HT1080 (cell line): Measurements from ENCODE around the gene MFN1. TPM values are rescaled to one million over a fixed set of nuclear protein-coding genes. Genes with fewer than 3 reads are reported as not detected.
"Not testable (repeated sequence)": the region's sequence is repeated elsewhere in the genome, so short reads cannot be mapped to it uniquely, and the experiment has no call there.

Source experiments
- DNase-seq: peaks from one replicate; pipeline ENCODE4 v3.0.0-alpha.2; 2015; ENCODE audit warnings: low read depth
- polyA plus RNA-seq, 2 experiments: library from polyadenylated mRNA; depleted of rRNA; stranded (reverse); fragments of >200 nt; gene quantifications; 2 replicates each; pipeline ENCODE4 v1.2.3, GENCODE V29; 2015
- total RNA-seq: library from RNA; depleted of rRNA; stranded (reverse); fragments of >200 nt; shearing (Covaris generic); gene quantifications from 2 replicates; pipeline ENCODE4 v1.2.3, GENCODE V29; 2014; rRNA removed

The MFN1 gene
- 45.8 and 46.3 TPM in 2 replicates for total RNA-seq
- 45.0 and 57.1 TPM in 2 replicates for polyA plus RNA-seq (2015; cell fraction: cytosol; rRNA removed)
- 130 and 139 TPM in 2 replicates for polyA plus RNA-seq (2015; cell fraction: nucleus; rRNA removed)

DNA sequence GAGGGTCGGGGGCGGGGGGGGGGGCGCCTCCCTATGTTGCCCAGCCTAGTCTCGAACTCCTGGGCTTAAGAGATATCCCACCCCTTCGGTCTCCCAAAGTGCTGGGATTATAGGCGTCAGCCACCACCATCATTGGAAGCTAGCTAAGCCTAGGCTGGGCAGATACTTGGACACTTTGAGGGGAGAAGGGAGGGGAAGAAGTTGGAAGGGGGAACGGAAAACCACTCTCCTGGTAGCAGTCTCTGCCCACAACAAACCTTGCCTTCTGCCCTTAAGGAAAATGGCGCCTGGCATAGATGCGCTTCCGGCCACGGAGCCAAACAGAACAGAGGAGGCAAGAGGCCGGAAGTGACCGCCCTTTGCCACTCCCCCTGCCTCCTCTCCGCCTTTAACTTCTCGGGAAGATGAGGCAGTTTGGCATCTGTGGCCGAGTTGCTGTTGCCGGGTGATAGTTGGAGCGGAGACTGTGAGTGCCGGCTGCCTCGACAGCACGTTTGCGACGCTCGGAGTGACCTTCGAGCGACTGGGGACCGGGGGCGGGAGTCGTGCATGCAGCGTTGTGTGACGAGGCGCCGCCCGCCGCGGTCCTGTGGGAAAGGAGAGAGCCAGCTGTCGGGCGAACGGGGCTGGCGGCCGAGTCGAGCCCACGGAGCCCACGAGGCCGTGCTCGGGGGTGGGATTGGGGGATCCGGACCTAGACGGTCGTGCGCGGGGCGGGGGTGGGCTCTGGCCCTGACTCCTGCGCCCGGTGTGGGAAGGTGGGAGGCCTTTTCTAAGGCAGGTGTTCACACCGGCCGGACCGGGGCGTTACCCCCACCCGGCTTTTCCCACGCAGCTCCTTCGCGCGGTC lies at the start of gene MFN1:
MFN1 (plus strand) TSS at position 365 of the 850 bp plus-strand sequence. CDS start 1,143 bp downstream, outside the sequence.
- DNase-seq = peak; percentile 98

DNA sequence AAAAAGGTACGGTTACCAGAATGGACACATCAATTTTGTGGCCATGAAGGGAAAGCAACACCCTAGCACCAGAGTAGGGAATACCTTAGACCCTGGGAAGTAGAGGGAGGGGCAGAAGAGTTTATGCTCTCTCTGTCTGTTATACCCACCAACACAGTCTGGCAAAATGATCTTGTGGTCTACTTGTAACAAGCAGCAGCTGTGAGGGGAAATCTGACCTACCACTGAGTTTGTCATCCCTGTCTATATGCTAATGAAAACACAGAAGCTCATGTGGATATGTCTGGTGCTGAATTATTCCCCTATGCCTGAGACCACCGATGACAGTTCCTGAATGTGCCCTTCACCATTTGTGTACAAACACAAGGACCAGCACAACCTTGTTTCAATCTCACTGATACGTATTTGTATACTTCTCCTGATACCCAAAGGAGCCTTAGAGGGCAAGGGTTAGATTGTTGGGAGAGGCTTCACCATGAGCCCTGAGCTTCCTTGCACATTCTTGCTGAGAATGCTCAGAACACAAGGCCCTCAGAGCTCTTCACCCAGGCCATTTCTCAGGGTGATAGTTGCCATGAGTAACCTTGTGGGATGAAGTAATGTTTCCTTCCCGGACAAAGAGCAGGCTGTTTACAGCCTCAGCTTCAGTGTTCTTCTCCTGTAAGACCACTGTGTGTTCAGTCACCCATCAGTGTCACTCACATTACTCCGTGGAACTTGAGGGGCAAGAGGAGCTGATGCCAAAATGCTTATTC lies 49.4 kb upstream of the MFN1 start:
- DNase-seq = peak; percentile 47

DNA sequence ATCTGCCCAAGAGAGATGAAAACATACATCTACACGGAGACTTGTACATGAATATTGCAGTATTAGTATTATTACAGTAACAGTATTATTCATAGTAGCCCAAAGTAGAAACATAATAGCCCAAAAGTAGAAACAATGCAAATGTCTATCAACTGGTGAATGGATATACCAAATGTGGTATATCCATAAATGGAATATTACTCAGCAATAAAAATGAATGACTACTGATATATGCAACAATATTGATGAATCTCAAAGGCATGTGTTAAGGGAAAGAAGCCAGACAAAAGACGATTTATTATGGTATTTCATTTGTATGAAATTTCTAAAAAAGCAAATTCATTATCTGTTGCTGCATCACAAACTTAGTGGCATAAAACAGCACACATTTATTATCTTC lies 48.2 kb upstream of the MFN1 start:
- DNase-seq = no peak

DNA sequence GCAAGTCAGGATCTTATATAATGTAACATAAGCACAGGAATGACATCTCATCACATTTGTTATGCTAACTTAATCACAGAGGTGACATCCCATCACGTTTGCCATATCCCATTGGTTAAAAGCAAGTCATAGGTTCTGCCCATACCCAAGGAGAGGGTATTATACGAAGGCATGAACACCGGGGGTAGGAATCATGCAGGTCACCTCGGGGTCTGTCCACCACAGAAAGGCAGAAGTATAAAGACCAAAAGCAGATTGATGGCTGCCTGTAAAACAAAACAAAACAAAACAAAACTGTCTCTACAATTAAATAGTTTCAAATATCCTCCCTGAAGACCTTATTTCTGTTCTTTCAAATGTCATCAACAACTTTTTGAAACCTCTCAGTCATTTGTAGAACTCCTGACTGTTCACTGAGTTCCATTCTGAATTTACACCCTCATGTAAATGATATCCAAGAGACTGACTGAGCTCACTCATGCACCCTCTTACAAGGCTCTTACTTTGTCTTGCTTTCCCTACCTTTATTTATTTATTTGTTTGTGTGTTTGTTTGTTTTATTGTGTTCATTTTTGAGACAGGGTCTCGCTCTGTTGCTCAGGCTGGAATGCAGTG lies 47.4 kb upstream of the MFN1 start:
- no peak for DNase-seq

DNA sequence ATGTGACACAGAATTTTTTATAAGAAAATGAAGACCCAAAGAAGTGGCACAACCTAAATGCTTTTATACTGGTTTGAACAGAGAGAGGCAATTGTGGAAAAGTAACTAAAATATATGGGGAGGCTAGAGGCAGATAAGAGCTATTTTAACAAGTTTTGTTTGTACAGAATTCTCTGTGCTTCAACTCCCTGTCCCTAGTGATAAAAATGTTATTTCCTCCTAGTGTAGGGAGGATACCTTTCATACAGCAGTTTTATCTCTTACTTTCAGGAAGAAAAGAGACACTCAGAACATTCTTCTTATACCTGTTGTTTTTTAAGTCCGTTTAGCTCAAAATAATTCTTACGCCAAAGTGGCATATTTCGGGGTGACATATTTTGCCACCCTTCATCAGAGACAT lies 45.9 kb upstream of the MFN1 start:
- DNase-seq = no peak

DNA sequence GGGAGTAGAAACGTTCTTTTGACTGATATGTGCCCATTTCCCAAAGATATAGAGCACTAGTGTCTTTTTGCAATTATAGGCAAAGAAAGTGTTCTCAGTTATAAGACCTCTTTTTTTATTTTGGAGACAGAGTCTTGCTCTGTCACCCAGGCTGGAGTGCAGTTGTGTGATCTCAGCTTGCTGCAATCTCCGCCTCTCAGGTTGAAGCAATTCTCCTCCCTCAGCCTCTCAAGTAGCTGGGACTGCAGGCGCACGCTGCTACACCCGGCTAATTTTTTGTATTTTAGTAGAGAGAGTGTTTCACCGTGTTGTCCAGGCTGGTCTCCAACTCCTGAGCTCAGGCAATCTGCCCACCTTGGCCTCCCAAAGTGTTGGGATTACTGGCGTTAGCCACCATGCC lies 45.4 kb upstream of the MFN1 start:
- DNase-seq = no peak

DNA sequence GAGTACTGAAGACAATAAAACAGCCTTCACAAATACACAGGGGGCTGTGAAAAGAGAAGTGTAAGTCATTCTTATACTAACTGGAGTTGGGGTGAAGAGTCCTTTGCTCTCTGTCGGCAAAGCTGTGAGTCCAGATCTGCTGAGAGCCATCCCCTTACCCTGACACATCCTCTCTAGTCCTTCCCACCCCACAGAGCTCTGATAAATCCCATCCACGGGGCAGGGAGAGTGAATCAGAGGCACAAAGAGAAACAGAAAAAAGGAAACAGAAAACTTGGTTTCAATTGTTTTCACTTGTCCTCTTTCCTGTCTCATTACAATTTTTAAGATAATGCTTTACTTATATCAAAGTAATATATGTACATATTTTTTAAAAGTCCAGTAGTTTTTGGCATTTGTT lies 42.9 kb upstream of the MFN1 start:
- no peak for DNase-seq

DNA sequence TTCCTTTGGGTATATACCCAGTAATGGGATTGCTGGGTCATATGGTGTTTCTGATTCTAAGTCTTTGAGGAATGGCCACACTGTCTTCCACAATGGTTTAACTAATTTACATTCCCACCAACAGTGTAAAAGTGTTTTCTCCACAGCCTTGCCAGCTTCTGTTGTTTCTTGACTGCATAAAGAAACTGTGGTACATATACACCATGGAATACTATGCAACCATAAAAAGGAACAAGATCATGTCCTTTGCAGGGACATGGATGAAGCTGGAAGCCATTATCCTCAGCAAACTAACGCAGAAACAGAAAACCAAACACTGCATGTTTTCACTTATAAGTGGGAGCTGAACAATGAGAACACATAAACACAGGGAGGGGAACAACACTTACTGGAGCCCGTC lies 40.1 kb upstream of the MFN1 start:
- not testable (repeated sequence) for DNase-seq

DNA sequence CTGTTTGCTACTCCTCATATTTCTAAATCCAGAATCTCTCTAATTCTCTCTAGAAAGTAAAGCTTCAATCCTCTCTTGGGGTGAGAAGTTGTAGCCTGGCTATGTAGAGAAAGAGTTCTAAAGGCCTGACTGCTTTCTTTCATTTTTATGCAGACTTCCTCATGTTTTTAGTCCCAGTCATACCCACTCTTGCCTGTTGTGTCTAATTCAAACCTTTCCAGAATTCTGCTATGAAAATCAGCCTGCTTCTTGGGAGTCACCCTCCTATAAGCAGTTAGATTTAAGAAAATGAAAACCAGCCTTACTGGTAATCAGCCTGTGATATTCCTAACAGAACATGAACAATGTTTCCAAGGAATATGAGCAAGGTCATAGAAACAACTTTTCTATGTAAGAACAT lies 39.5 kb upstream of the MFN1 start:
- DNase-seq = no peak

DNA sequence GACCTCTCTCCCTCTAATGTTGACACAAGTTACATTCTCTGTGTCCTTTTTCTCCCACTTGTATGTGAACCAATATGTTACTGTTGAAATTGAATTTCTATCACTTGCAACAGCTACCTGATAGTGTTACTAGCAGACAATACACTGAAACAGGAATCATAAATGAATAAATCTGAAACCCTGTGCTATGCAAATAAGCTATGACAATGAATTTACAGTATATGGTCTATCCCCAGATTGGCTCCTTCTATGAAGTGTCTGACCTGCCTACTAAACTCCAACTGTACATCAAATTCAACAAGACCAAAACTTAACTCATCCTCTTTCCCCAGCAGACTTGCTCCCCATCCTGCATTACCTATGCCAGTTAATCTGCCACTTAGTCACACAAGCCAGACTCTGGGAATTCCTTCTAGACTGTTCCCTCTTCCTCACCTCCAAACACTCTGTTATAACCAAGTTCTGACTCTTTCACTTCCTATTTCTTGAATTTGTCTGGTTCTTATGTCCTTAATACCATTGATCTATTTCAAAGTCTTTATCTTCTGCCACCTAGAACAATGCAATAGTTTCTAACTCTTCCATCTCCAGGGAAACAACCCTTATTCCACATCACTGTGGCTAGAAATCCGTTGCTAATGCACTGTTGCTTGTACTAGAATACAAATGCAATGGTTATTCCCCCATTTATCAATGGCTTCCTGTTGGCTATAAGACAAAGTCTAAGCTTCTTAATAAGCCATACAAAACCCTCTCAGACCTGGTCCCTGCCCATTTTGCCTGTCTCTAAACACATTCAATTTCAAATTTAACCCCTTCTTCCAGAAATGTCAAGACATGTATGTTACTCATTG lies 38.1 kb upstream of the MFN1 start:
- no peak for DNase-seq

DNA sequence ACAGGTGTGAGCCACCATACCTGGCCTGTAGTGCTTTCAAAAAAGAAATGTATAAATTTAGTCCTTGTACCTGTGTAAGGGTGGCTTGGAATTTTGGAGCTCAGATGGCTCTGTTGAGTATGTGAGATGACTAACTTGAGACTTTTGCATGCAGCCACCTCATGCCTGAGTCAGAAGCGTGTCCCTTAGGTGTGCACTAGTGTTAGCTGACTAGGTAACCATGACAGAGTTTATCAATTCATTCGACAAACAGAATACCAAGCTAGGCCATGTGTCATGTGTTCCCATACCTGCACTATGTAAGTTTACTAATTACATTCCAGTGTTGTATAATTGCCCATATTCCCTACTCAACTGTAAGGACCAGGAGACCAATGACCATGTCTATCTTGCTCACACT lies 28.6 kb upstream of the MFN1 start:
- peak; percentile 16 for DNase-seq

DNA sequence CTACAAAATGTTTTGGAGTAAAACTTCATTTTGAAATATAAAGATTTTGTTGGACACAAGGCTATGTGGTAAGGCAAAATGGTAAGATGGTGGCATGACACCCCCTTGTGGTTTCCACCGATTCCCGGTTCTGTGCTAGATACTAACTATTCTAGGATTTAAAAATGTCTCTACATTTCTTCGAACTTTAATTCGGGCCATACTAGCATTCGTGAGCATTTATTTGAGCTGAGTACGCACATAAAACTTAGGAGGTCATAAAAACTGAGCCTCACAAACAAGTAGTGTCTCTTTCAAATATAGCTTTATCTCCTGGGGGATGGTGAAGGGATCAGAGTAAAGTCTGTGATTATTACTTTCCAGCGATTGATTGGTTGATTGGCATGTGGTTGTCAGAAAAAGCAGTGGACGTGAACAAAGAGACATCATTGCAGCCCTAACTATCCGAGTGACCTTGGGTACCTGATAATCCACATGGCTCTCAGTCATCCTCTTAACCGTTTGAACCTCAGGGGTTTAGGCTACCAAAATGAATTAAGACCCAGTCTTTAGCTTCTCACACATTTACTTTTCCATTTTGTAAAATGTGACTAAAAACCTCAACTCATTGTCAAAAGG lies 25.7 kb upstream of the MFN1 start:
- peak; percentile 72 for DNase-seq

DNA sequence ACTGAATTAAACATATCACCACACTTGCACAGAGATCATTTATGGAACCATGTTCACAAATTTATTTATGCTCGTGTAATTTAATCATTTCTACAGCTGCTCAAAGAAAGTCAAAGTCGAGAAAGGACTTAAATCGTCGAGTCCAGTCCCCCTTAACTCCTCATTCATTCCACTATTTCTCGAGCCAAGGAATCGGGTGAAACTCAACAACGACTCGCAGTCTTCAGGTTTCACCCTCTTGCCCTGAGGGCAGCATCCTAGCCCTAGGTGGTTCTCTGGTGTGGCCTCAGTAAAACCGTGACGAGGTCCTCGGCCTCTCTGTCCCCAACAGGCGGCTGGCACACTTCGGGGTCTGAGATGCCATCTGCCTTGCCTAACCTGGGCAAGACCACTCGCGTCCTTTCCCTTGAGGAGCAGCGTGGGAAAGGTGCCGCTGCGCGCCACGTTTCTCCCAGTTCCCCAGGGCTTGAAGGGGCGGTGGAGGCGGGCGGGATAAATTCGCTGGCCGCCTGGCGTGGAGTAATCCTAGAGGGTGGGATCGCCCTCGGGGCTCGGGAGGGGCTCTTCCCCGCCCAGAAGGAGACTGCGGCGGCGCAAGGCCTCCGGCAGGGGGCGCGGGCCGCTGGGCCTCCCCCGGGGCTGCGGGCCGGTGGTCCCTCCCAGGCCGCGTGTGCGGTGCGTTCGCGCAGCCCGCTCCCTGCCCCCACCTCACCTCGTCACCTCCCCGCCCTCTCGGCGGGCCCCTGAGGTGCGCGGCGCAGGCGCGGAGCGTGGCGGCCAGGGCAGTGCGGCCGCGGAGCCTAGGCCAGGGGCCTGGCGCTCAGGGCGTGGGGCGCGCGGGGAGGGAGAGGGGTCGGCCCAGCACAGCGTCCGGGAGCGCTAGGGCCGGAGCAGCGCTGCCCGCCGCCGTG lies 25.0 kb upstream of the MFN1 start, which contains the start of gene ZNF639:
ZNF639 (plus strand) TSS at position 746 of the 911 bp plus-strand sequence. CDS start 5,263 bp downstream, outside the sequence.
- peak; percentile 92 for DNase-seq

DNA sequence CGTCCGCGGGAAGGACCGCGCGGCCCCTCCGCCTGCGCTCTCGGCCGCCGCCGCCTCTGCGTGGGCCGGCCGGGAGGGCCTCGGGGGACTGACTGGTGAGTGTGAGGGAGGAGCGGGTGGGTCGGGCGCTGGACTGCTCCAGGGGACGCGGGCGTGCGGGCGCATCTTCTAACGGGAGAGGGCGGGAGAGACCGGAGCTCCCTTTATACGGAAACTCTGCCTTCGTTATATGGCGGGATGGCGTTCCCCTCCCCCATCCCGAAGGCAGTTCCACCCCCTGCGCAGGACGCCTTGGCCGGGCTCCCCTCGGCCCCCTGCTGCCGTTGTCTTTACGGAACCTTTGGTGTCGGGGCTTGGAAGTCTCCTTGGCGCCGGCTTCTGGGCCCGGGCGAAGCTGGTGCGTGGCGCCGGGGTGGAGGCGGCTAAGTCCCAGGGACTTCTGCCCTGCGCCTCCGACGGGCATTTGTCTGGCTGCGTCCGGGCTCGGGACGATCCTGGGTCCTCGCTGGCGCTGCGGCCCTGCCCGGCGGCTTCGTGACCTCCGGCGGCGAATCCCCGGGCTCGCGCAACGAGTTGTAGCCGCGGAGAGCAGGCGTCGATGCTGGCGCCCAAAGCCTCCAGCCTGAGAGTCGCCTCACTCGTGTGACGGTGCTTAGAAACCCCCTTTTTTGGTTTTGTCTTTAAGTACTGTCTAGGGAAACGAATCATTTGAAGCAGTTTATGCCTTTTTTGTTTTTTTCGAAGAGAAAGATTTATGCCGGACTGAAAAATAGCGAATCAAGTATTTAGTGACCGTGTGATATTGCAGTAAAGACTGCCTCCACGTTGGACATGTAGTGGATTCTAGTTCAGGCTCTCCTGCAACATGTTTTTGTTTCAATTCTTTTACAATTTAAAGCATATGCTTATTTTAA lies 24.1 kb upstream of the MFN1 start:
- DNase-seq = peak; percentile 76

DNA sequence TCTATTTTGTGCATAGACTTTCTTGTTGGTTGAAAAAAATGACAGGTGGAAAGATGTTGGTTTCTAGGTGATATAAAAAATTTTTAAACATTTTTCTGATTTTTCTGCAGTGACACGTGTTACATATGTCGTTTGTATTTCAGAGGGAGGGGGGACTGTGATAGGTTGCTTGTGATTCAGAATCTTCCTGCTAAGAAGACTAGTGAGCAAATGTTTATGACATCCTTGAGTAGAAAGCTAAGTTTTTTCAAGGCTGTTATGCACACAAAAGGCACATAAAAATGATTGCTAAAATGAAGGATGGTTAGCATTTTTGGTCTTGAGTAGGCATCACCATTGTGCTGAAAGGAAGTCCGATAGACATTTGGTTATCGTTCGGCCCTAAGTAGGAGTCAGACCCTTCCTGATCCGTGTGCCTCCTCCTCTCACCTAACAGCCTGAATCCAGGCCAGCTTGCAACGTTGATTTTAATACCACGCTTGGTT lies 23.2 kb upstream of the MFN1 start:
- DNase-seq = peak; percentile 54

DNA sequence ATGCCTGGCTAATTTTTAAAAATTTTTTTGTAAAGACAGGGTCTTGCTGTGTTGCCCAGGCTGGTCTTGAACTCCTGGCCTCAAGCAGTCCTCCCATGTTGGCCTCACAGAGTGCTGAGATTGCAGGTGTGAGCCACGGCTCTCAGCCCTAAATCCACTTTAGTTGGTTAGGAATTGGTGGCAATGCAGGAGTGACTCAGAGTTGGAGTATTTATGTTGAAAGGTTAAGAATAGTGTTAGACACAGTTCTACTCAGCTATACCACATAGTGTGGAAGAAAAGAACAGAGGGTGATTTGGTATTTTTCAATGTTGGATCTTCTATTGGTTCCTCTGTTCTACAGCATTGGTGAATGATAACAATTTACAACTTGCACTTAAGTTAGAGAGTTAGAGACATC lies 17.1 kb upstream of the MFN1 start:
- DNase-seq = peak; percentile 27

DNA sequence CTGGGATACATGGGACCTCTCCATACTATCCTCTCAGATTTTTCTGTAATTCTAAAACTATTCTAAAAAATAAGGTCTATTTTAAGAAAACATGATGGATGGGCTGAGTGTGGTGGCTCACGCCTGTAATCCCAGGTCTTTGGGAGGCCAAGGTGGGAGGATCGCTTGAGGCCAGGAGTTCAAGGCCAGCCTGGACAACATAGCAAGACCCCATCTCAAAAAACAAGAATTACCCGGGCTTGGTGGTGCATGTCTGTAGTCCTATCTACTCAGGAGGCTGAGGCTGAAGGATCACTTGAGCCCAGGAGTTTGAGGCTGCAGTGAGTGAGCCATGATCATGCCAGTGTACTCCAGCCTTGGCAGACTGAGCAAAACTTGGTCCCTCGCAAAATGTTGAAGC lies 15.3 kb upstream of the MFN1 start:
- no peak for DNase-seq

DNA sequence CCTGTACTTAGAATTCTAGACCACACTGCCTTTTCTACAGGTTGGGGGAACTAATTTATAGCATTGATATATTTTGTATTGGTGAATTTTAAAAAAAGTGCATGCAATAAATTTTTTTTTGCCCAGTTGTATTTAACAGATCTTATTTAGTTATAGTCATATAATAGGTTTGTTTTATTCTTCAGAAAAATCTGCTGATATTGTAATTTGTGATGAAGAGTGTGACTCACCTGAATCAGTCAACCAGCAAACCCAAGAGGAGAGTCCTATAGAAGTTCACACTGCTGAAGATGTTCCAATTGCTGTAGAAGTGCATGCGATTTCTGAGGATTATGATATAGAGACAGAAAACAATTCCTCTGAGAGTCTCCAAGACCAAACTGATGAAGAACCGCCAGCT lies 14.4 kb upstream of the MFN1 start:
- DNase-seq = no peak
